ENCODE results near the gene ART5.

Gene ART5, protein sequence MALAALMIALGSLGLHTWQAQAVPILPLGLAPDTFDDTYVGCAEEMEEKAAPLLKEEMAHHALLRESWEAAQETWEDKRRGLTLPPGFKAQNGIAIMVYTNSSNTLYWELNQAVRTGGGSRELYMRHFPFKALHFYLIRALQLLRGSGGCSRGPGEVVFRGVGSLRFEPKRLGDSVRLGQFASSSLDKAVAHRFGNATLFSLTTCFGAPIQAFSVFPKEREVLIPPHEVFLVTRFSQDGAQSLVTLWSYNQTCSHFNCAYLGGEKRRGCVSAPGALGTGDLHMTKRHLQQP

DNA sequence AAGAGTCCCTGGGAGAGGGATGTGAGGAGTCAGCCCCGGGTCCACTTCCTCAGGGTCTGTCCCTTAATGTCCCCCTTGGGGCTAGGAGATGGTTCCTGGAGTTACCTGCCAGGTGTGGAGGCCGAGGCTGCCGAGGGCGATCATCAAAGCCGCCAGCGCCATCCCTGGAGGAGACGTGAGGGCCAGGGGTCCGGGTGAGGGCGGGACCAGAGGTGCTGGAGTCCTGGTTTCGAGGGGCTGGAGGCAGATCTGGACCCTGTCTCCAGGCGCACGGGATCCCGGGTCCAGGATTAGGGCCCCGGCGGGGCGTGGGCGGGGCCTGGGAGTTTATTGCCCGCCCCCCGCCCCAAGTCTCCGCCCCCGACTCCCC lies at the start of gene ART5:
Gene ART5, minus strand, starts transcription at position 292 of the 370 bp plus-strand sequence. Its CDS starts 130 bp downstream, at position 162.
- no peak for DNase-seq

GRCh38 chr11:3686751-3687150 lies 45.0 kb upstream of the ART5 start:
- no peak for DNase-seq

DNA sequence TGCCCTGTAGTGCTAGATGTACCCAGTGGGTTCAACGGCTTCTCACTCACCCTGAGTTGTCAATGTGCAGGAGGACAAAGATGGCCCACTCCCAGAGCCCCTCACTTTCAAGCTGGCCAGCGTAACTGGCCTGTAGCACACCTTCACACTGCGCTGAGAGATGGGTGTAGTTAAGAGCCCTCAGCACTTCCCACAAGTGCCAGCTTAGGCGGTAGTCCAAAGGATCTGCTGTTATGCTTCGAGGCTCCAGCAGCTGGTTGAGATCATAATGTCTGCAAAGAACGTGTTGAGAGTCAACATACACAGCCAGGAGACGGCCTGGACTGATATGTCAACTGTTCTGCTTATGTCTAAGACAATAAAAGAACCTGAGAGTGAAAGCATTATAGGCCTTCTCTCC lies 44.1 kb upstream of the ART5 start:
- no peak for DNase-seq

GRCh38 chr11:3684819-3685172 lies 43.0 kb upstream of the ART5 start:
- no peak for DNase-seq

GRCh38 chr11:3684129-3684818 lies 42.5 kb upstream of the ART5 start:
- DNase-seq: no peak

DNA sequence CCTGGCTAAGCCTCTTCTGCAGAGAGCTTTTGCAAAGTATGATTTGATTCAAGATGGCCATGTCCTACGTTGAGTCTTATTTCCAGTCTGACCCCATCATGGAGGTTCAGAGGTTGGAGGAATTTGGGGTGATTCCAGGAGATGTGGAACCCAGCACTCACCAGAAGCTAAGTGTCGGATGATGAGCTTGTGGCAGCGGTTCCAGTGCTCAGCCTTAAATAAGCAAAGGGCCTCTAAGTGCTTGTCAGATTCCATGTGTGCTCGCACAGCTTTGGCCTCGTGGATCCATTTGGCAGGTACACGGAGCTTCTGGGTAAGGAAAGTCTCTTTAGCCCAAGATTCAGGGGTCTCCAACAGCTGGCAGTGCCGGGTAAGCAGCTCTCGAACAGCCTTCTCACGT lies 41.2 kb upstream of the ART5 start:
- DNase-seq: no peak

DNA sequence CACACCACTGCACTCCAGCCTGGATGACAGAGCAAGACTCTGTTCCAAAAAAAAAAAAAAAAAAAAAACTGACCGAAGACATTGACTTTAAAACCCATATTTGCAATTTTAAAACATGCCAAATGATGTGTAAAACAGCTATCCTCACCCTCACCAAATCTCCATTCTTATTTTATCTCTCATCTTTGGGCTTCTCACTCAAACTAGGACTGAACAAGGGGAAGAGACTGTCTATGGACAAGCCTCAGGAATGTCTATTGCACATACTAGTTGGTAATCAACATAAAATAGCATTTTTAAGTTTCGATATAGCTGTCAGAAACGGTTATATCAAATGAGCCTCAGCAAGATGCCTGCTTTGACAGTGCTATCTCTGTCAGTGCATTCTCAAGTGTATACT lies 37.3 kb upstream of the ART5 start:
- no peak for DNase-seq

DNA sequence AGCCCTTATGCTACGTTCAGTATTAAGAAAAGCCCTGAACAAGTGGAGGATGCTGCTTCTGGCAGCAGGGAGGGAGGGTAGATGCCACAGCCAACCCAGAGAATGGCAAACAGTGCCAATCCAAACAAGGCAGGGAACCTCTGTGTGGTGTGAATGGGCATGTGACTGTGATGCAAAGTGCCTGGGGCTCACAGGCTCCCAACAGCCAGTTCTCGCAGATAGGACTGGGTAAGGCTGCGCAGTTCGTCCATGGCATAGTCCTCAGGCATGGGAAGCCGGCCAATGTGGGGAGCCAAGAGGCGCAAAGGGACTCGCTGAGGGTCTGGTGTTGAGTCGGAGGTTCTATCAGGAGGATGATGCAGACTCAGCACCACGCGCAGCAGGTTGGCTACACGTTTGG lies 34.2 kb upstream of the ART5 start:
- no peak for DNase-seq

DNA sequence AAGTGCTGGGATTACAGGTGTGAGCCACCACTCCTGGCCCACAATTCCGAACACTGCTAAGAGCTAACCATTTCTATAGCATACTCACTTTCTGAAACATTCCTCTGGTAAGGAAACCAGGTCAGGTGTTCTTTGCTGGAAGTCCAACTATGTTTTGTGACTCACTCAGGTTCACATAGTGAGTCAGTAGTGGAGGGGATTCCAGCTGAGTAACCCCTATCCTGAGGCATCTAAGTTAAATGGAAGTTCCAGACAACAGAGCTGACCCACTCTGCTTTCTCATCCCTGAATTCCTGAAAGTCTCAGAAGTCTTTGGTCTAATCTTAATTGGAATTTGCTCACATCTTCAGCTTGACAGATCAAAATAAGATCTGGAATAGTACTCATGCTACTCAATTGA lies 32.4 kb upstream of the ART5 start:
- no peak for DNase-seq

- DNase-seq: no peak
These were observed 29.8 kb upstream of the ART5 start, which contains the start of gene CHRNA10 for GRCh38 chr11:3671334-3672254. TSS of gene CHRNA10 (minus strand) at chr11:3671384. CDS start at chr11:3671312, 72 bp downstream.

DNA sequence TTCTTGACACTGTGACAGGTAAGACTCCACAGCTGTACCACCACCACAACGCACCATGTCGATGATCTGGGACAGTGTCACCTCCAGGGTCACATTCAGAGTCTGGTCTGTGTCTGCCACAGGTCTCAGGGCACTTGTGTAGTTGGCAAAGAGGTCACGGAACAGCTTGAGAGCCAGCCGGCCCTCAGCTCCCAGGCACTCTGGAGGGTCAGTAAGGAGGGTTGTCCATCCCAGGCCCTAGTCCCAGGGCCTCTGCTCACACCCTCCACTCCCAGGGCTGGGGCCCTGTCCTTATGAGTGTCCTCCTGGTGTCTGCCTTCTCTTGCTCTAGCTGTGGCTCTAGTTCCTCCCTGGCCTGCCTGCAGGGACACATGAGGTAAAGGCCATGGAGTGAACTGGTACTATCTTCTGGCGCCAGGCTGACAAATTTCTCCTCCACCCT lies 28.0 kb upstream of the ART5 start:
- DNase-seq: no peak

DNA sequence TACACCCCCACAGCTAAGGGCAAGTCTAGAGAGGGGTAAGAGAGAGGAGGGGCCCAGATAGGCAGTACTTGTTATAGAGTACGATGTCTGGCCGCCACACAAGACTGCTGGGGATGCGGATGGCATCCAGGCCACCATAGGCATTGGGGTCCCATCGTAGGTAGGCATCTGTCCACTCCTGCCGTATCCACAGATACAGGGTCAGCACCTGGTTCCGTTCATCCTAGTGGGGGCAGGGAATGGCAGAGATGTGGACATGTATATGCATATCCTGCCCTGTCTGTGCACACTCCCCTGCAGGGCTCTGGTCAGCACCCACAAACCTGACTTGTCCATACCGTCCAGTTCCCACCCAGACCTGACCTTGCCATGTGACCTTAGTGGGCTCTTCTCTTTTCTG lies 27.3 kb upstream of the ART5 start:
- DNase-seq: no peak

DNA sequence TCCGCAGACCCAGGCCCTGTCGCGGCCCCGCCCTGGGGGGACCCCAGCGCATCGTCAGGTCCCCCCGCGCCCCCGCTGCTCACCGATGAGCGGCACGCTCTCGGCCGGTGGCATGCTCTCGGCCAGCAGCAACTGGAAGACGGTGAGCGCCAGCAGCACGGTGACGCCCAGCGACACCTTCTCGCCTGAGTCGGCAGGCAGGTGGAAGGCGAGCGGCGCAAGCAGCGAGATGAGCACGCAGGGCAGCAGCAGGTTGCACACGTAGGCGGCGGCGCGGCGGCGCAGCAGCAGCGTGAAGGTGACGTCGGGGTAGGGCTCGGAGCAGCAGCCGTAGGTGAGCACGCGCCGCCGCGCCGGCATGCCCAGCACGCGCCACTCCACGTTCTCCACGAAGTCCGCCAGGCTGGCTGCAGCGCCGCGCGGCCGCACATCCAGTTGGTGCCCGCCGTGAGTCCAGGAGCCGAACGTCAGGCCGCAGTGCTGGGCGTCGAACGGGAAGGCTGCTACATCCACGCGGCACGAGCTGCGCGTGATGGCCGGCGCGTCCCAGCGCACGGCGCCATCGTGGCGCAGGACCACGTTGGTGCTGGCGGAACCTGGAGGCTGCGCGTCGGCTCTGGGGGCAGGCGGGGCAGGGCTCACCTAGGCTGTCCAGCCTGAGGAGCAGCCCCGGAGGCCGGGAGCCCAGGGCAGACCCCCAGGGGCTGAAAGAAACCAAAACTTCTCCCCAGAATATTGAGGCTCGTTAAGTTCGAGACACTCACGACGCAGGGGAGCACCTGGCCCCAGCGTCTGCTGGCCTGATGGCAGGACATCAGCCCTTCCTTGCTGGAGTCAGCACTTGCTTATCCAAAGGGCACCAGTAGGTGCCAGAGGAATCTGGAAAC lies 25.6 kb upstream of the ART5 start:
- DNase-seq: no peak

DNA sequence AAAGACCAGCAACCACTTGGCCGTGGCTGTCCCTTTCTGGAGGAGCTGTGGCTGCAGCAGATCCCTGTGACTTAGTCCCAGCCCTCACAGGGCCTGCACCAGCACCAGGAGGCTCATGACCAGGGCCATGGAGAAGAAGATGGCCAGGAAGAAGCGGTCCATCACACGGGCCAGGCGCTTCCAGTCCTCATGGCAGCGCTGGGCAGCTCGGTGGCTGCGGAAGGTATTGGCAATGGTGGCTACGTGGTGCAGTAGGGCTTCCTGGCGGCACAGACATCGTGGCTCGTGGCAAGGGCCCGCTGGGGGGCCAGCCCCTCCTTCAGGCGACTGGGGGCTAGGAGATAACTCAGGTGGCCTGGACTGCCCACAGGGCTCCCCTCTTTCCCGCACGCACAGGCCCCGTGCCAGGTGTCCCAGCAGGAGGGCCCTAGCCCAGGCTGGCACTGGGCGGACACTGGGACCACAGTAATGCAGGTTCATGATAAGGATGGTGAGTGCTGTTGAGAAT lies 24.3 kb upstream of the ART5 start:
- DNase-seq: no peak

- DNase-seq: no peak
These were observed 23.7 kb upstream of the ART5 start for GRCh38 chr11:3665336-3666022.

DNA sequence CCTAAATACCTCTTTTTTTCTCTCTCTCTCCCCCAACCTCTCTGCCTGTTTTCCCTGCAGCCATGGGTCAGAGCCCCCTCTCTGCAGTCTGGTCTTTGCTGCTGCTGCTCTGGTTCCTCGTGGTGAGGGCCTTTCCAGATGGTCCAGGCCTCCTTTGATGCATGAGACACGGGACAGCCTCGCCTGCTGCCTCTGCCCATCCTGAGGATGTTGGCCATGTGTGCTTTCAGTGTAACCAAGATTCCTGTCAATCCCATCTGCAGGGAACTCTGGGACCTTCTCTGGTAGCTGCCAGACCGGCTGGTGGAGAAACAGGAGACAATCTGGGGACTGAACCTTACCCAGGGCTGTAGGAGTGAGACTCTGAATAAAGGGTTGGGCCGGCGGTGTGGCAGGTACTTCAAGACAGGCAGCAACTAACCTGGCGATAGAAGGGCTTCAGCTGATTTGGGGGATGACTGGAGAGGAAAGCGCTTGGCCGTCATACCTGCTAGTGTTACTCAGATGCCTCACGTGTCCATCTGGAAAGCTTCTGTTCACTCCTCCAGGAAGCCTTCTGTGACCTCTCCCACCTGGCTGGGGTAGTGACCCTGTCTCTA lies 22.3 kb upstream of the ART5 start:
- DNase-seq: no peak

DNA sequence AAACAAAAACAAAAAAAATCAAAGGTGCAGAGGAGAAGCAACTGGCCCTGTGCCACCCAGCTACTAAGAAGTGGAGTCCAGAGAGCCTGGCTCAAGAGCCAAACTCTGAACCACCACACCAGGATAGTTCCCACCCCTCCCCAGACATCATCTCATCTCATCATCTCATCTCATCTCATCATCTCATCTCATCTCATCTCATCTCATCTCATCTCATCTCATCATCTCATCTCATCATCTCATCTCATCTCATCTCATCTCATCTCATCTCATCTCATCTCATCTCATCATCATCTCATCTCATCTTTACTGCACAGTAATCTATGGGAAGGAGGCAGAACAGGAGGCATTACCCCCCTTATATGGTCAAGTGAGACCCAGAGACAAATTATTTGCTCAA lies 21.1 kb upstream of the ART5 start:
- DNase-seq: no peak

GRCh38 chr11:3660960-3661359 lies 19.2 kb upstream of the ART5 start:
- DNase-seq: no peak

DNA sequence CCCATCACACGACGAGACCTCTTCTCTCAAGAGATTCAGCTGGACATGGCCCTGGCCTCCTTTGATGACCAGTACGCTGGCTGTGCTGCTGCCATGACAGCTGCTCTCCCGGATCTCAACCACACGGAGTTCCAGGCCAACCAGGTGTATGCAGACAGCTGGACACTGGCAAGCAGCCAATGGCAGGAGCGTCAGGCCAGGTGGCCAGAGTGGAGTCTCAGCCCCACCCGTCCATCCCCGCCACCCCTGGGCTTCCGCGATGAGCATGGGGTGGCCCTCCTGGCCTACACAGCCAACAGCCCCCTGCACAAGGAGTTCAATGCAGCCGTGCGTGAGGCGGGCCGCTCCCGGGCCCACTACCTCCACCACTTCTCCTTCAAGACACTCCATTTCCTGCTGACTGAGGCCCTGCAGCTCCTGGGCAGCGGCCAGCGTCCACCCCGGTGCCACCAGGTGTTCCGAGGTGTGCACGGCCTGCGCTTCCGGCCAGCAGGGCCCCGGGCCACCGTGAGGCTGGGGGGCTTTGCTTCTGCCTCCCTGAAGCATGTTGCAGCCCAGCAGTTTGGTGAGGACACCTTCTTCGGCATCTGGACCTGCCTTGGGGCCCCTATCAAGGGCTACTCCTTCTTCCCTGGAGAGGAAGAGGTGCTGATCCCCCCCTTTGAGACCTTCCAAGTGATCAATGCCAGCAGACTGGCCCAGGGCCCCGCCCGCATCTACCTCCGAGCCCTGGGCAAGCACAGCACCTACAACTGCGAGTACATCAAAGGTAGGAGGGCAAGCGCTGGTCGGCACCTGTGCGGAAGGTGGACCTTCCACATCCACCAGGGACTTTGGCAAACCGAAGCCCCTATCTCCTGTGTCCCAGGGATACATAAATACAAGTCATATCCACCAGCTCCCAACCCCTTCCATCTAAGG lies 18.1 kb upstream of the ART5 start:
- DNase-seq: no peak

- DNase-seq: no peak
These were observed 16.5 kb upstream of the ART5 start for GRCh38 chr11:3658252-3658651.
